Measurements from ENCODE around the gene PDIA6. TPM values are rescaled to one million over a fixed set of nuclear protein-coding genes. Genes with fewer than 3 reads are reported as not detected.

The PDIA6 gene
- total and polyA plus RNA-seq, 2 experiments from 2014 or later, result 214 to 548 TPM

- DNase-seq (ENCODE audit: low read depth in 1 of 2, low spot score in 1 of 2), result no peak
- H3K4me3 ChIP-seq, result no peak overlapping the region
- H3K4me1 ChIP-seq (ENCODE audit: low read depth), result no peaks in the 10 kb centered on the region
- TF ChIP-seq CTCF (IDR thresholded peaks at IDR 0.05; ENCODE audit: low read depth, low read length), result no peak
- no peaks in the 10 kb centered on the region for H3K9me3 ChIP-seq (ENCODE audit: low read depth)
- no peaks in the 10 kb centered on the region for H3K27me3 ChIP-seq
- no peak overlapping the region for H3K27ac ChIP-seq
- no peaks in the 10 kb centered on the region for H3K36me3 ChIP-seq
Observed at GRCh38 chr2:10770956-10771750, 41.4 kb downstream of the PDIA6 start.

- no peaks in the 10 kb centered on the region for H3K4me1 ChIP-seq (ENCODE audit: low read depth)
- no peak overlapping the region for H3K4me3 ChIP-seq
- H3K27ac ChIP-seq, result no peak overlapping the region
- no peaks in the 10 kb centered on the region for H3K36me3 ChIP-seq
- H3K27me3 ChIP-seq, result no peaks in the 10 kb centered on the region
- H3K9me3 ChIP-seq (ENCODE audit: low read depth), result no peaks in the 10 kb centered on the region
- TF ChIP-seq CTCF (IDR thresholded peaks at IDR 0.05; ENCODE audit: low read depth, low read length), result no peak
- no peak for DNase-seq (ENCODE audit: low read depth in 1 of 2, low spot score in 1 of 2)
Observed at GRCh38 chr2:10768063-10768507, 44.5 kb downstream of the PDIA6 start.

- H3K27me3 ChIP-seq, result no peaks in the 10 kb centered on the region
- H3K36me3 ChIP-seq, result no peaks in the 10 kb centered on the region
- no peaks in the 10 kb centered on the region for H3K9me3 ChIP-seq (ENCODE audit: low read depth)
- no peaks in the 10 kb centered on the region for H3K4me1 ChIP-seq (ENCODE audit: low read depth)
- H3K4me3 ChIP-seq, result no peak overlapping the region
- no peak overlapping the region for H3K27ac ChIP-seq
- no peak for TF ChIP-seq CTCF (IDR thresholded peaks at IDR 0.05; ENCODE audit: low read depth, low read length)
- no peak for DNase-seq (ENCODE audit: low read depth in 1 of 2, low spot score in 1 of 2)
Observed at GRCh38 chr2:10765914-10766313, 46.7 kb downstream of the PDIA6 start.

GRCh38 chr2:10765461-10765860, 47.1 kb downstream of the PDIA6 start:
- no peak for TF ChIP-seq CTCF (IDR thresholded peaks at IDR 0.05; ENCODE audit: low read depth, low read length)
- Histone ChIP-seq H3K4me3 (no peak overlapping the region), H3K27me3 (no peaks in the 10 kb centered on the region), H3K4me1 (ENCODE audit: low read depth) (no peaks in the 10 kb centered on the region), H3K9me3 (ENCODE audit: low read depth) (no peaks in the 10 kb centered on the region), H3K36me3 (no peaks in the 10 kb centered on the region), H3K27ac (no peak overlapping the region)
- DNase-seq (ENCODE audit: low read depth in 1 of 2, low spot score in 1 of 2), result no peak

- DNase-seq (ENCODE audit: low read depth in 1 of 2, low spot score in 1 of 2), result no peak
- no peak overlapping the region for H3K27ac ChIP-seq
- no peak for TF ChIP-seq CTCF (IDR thresholded peaks at IDR 0.05; ENCODE audit: low read depth, low read length)
Observed at GRCh38 chr2:10764896-10765295, 47.7 kb downstream of the PDIA6 start.

More at GRCh38 chr2:10764896-10765295, 47.7 kb downstream of the PDIA6 start:
- Histone ChIP-seq H3K4me1 (ENCODE audit: low read depth) (no peaks in the 10 kb centered on the region), H3K4me3 (no peak overlapping the region), H3K27me3 (no peaks in the 10 kb centered on the region), H3K36me3 (no peaks in the 10 kb centered on the region), H3K9me3 (ENCODE audit: low read depth) (no peaks in the 10 kb centered on the region)
